CD4-positive, alpha-beta T cell treated with Interleukin-4 for 1 hour (primary cell): ENCODE measurements around the gene C5orf15.
A peak's percentile ranks its signal among the peaks of the same experiment; 100 is the strongest.
"Not testable (repeated sequence)": the region's sequence is repeated elsewhere in the genome, so short reads cannot be mapped to it uniquely, and the experiment has no call there.

ENCODE experiments used
- DNase-seq, 2 donors: peaks; one replicate each; pipeline ENCODE4 v3.0.0-alpha.2; 2020 to 2022

C5orf15 gene

DNA sequence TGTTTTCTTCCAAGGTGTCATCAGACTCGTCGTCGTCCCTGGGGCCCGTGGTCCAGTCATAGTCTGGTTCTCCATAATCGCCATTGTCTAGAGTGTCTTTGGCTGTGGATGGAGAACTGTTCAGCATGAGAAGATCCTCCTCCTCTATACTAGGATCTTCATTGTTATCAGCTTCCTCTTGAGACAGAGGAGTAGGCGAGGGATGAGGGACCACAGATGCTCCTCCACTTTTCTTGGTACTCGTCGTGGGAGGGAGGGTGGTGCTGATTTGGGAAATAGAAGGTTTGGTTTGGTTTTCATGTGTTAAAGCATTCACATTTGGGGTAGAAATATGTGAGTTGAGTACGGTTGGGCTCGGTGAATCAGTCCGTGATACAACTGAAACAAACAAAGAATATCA lies 8.8 kb downstream of the C5orf15 start:
- DNase-seq: no peak

DNA sequence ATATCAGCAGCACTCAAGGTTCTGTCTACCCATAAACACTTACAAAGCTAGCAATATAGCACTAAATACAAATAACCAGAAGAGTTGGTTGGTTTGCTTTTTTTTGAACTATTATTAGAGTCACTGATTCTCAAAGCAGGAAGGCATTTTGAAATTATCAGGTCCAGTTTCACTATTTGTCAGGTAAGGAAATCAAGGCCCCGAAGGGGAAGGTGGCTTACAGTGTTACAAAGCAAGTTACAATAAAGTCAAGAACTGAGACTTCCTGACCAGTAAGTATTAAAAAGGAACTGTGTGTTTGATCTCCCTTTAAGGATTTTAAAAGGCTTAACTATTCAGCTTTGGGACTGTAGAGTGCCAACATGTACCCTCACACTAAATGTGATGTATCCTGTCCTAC lies 10.8 kb downstream of the C5orf15 start:
- no peak for DNase-seq

DNA sequence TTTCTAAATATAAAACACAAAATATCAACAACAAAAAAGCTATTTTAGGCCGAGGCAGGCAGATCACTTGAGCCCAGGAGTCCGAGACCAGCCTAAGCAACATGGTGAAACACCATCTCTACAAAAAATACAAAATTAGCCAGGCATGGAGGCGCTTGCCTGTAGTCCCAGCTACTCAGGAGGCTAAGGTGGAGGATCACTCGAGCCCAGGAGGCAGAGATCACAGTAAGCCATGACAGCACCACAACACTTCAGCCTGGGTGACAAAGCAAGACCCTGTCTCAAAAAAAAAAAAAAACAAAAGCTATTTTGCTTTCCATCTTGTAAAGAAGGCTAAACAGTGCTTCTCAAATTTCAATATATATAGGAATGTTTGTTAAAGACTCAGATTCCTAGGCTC lies 11.3 kb downstream of the C5orf15 start:
- DNase-seq: no peak

DNA sequence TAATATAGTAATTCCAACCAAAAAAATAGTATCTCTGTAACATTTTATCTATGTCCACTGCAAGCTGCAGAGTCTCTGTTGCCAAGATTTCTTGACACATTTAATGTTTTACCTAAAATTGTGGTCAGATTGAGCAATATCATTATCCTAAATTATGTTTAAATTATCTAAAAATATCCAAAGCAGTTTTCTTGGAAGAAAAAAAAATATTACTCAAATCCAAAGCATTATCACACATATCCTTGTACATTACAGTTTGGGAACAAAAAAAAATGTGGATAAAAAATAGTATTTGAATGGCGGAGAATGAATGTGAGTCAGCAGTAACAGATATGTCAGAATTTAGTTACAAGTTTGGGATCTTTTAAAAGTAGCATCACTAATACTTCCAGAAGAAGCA lies 12.2 kb downstream of the C5orf15 start:
- not testable (repeated sequence) for DNase-seq

DNA sequence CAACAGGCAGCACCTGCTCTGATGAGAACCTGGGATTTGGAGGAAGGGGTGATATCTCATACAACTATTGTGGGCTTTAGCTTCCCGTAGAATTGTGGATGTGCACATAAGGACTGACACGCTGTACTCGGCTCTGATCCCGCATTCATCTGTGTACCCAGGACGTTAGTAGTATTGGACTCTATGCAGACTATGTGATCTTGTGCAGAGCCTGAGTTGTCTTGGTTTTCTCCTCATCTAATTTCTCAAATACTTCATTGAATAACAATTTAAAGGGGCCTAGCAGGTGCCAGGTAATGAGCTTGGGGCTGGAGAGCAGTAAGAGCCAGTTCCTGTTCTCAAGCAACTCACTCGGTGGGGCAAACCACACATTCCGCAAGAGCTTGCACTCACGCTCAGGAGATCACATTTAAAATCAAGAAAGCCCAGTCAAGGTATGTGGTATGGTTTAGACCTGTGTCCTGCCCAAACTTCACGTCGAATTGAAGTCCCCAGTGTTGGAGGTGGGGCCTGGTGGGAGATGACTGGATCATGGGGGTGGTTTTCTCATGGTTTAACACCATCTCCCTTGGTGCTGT lies 14.8 kb downstream of the C5orf15 start:
- DNase-seq: no peak

DNA sequence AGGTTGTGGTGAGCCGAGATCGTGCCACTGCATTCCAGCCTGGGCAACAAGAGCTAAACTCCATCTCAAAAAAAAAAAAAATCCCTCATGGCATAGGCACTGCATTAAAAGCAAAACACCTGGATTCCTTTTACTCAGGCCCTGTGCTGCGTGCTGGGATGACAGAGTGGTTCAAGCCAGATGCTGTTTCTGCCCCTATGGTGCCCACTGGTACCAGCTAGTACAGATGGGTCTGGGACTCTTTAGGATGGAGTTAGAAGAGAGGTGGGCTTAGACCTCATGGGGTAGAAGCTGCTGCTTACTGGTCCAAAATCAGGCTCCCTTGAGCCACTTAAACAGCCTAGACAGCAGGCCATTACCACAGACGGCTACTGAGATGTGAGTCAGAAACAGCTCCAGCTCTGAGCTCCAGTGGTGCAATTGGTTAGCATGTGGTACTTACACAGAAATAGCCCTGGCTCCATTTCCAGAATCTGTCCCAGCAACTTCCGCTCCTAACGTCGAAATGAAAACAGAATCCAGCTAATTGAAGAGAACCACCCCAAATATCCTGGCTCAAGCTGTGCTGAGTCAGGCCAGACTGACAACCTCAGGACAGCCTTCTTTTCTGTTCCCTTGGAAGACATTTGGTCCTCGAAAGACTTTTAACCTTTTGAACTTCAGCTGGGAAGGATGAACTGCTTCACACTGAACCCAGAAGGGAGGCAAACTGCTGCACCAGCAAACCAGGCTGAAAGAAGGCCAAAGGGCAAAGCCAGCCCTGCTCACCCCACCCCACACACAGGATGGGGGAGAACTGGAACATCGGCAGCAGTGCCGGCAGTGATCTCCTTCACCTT lies 15.5 kb downstream of the C5orf15 start:
- DNase-seq: no peak

DNA sequence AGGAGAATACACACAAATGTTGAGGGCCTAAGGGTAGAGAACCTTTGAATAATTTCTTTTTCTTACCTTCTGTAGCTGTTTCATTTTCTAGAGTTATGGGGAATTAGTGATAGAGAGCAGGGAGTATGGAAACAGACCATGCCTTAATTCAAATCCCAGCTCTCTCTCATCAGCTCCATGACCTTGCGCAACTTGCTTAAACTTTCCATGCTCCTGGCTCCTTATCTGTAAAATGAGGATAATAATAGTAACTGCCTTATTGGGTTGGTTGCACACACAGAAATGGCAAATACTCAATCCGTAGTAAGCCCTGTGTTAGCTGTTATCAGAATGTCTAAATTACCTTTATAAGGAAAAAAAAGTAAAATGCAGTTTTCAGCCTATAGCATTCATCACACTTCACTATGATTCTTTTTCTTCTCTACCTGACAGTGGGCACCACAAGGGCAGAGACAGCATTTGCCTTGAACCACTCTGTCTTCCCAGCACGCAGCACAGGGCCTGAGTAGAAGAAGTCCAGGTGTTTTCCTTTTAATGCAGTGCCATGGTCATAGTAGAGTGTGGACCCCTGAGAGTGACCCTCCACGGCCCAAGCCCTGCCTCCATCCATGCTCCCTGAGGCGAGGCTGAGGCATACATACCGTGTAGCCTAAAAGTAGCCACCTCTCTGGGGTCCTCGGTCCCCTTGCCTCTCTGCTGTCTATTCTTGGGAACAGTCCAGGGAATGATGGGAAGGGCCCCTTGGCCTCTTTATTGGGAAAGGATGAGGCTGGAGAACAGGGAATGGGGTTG lies 17.4 kb downstream of the C5orf15 start:
- no peak for DNase-seq

DNA sequence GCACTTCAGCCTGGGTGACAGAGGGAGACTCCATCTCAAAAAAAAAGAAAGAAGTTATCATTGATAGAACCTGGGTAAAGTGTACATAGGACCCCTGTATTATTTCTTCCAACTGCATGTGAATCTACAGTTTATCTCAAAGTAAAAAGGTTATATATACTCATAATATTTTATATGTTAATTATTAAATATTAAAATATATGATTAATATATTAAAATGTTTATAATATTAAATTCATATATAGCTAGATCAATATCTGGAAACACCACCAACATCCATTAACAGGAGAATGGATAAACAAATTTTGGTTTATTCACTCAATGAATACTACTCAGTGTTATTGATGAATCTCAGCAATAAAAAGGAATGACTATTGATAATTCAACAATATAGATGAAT lies 19.7 kb downstream of the C5orf15 start:
- no peak for DNase-seq

DNA sequence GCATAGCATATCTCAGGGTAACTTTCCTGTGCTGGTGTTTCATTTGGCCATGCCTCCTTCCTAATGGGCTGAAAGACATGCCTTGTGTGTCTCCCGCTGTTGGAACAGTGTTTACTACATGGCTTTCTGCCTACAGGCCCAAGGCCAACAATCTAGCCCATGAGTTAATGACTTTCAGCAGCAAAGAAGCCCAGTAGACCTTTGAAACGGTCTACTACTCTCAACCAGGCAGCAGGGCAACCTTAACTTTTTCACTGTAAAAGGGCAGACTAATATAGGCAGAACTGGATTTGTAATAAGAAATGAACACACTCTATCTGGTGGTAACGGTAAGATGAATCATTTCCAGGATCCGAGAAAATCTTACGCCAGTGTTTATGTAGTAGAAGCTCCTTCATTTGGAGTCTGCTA lies 21.0 kb downstream of the C5orf15 start:
- no peak for DNase-seq

DNA sequence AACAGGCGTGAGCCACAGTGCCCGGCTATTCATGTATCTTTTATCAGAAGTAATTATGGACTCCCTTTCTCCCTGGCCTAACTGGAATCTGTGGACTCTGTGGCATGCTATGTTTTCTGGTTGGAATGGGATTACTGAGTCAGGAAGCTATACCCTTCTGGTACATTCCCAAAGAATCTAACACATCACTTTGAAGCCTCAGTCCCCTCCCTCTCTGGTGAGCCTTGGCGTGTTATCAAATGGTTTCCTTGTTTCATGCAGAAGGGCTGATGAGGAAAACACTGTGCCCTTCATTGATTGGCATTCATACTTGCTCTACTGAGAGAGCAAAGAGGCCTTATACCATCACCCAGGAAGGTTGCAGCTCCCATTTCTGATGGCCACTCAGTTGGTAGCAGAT lies 22.9 kb downstream of the C5orf15 start:
- no peak for DNase-seq

DNA sequence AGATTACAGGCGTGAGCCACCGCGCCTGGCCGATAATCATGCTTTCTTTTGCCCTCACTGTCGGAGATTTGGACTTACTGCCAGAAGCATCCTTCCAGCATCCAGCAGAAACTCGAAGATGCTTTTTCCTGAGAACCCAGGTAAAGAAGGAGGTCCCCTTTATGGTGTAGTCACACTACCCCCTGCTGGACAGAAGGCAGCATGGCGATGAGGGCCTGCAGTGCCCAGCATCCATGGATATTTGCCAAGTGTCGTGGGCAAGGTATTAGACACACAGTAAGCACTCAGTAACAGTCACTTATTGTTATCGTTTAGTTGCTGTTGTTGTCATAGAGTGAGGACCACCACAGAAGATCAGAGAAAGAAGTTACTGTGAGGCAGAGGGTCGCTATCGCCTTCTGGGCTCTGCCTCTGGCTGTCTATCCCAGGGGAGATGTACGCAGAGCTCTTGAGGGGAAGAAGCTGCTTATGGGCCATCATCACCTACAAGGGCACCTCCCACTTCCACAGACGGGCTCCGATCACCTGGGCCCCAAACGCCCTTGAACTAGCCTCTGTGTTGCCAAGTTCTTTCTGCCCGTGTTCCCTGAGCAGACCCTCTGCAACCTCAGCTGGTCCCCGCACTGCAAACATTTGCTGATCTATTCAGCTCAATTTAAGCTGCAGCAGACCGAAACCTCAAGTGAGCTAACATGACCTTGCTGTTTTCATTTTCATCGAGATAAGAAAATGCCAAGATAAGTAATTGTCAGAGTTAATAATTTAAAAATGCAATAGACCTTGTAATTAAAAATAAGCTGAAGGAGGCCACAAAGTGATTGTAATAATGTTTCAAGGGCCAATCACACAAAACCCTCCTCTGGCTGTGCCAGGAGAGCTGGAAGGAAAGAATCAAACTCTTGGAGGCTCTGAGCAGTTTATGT lies 23.9 kb downstream of the C5orf15 start:
- peak; percentile 22 to 45 for DNase-seq

DNA sequence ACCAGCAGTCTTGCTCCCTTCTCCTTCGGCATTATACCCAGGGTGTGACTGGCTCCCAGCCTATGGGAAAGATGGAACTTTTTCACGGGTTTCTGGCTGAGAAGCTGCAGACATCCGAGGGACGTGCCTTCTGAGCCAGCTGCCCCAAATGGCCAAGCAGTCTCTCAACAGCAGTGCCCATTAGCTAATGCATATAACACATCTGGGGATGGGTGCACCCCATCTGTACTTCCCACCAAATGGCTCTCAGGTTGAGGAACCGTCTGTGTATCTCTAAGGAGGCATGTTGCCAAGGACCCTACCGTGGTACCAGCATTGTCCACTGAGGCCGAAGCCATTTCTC lies 25.0 kb downstream of the C5orf15 start:
- no peak for DNase-seq

DNA sequence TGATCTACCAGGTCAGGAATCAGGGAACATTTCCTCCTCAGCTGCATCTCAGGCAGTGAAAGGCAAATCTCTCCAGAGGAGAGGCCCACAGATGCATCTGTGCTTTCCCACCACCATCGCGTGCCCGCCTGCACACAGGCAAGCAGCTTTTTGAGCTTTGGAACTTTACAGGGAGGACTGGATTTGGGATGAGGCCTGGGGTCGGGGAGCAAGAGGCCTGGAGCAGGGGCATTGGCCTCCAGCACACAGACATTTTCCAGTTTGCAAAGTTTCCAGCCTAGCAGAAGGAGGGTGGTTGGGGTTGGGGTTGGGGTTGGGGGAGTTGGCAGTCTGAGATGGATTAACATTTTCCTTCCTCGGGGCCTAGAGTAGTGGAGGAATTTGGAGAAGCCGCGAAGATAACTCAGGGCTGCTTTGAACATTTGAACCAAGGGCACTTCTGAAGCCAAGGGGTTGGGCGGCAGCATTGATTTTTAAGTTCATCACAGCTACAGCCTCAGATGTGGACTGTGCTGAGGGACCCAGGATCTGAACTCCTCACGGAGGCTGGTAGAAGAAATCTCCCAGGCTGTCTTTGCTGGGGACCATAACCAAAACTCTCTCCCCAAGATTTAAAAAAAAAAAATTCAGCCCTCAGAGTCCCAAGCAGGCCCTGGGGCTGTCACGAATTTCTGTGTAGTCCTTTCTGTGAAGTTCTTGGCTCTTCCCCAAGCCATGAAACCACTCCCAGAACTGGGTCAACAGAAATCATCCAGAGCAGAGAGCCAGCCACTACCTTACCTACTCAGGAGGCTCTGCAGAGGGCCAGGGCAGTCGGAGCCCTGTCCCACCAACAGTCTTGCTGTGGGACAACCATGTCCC lies 25.6 kb downstream of the C5orf15 start:
- DNase-seq: no peak

DNA sequence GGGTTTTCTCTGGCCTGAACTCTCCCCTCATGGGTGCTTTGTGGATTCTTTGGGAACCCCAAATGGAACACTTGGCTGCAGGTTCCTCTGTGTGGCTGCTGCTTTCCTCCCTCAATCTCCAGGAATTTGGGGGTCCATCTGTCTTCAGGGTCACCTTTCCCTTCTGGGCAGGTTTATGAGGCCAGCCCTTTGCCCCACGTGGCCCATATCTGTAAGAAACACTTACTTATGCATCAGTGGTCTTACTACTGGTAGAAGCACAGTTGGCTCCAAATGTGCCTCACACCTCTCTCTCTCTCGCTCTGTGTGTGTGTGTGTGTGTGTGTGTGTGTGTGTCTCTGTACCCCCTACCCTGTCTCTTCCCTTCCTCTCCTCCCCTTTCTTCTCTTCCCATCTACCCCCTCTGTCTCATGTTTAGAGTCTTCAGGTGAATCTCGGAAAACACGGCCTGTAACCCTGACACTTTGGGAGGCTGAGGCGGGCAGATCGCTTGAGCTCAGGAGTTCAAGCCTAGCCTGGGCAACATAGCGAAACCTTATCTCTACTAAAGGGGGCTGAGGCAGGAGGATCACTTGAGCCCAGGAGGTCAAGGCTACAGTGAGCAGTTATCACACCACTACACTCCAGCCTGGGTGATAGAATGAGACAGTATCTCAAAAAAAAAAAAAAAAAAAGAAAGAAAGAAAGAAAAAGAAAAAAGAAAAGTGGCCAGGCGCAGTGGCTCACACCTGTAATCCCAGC lies 26.8 kb downstream of the C5orf15 start:
- DNase-seq: no peak

DNA sequence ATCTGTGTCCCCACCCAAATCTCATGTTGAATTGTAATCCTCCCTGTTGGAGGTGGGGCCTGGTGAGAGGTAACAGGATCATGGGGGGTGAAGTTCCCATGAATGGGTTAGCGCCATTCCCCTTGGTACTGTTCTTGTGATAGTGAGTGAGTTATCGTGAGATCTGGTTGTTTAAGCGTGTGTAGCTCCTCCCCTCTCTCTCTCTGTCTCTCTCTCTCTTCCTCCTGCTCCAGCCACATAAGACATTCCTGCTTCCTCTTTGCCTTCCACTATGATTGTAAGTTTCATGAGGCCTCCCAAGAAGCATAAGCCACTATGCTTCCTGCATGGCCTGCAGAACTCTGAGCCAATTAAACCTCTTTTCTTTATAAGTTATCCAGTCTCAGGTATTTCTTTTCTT lies 28.8 kb downstream of the C5orf15 start:
- no peak for DNase-seq

DNA sequence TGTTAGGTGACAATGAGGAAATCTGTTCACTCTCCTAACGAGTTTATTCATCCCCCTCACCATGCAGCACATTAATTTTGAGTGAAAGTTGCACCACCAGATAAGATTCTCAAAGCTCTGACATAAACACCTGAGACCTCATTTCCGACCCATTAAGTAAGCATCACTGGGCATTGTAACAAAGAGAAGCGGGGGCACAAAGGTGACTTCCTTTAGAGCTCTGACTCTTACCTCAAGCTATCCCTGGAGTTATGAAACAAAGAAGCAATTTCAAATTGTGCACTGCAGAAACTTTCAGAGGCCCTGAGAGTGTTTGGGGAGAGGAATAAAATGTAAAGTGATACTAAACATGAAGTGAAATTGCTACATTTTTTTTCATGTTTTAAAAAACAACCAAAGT lies 29.5 kb downstream of the C5orf15 start:
- DNase-seq: no peak

DNA sequence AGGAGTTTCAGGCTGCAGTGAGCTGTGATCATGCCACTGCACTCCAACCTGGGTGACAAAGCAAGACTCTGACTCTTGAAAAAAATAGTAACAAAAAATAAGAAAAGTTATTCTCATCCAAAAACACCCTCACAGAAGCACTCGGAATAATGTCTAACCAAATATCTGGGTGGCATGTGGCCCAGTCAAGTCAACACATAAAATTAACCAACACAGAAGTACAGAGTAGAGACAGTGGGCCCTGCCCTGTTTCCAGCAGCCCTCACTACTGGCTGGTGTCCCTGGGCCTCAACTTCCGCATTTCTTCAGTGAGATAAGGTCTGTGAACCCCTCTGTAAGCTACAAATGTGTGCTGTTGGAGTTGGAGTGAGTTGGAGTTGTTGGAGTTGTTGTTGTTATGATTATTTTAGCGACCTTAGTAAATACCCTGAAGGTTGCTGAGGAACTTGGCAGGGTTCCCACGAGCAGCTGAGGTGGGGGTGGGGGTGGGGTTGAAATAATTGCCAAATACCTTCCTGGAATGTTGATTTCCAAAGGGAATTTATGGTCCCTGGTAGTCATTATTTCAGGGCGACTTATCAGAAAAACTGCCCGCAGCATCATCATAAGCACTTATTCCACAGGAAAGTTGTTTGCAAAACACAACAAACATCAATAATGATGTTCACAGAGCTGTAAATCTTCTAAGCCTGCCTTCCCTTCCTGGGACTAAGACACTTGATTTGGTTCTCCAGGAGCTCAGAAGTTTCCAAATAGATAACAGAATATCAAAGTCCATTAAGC lies 30.2 kb downstream of the C5orf15 start:
- DNase-seq: no peak

DNA sequence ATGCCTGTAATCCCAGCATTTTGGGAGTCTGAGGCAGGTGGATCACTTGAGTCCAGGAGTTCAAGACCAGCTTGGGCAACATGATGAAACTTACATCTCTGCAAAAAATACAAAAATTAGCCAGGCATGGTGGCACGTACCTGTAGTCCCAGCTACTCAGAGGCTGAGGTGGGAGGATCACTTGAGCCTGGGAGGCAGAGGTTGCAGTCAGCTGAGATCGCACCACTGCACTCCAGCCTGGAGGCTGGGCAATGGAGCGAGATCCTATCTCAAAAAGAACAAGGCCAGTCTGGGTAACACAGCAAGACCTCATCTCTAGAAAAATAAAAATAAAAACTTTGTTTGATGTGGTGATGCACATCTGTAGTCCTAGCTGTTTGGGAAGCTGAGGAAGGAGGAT lies 30.8 kb downstream of the C5orf15 start:
- DNase-seq: not testable (repeated sequence)

DNA sequence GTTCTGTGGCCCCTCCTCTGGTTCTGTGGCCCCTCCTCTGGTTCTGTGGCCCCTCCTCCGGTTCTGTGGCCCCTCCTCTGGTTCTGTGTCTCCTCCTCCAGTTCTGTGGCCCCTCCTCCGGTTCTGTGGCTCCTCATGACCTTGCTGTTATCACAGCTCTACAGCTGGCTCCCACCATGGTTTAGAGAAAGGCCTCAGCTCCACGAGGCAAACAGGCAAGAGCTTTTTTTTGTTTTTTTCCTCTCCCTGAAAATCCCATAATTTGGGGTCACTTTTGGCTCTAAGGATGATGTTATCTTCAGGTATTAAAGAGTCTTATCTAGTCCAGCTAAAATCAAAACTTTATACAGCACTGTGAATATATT lies 31.8 kb downstream of the C5orf15 start:
- peak in 1 of 2 donors; percentile 30 for DNase-seq

DNA sequence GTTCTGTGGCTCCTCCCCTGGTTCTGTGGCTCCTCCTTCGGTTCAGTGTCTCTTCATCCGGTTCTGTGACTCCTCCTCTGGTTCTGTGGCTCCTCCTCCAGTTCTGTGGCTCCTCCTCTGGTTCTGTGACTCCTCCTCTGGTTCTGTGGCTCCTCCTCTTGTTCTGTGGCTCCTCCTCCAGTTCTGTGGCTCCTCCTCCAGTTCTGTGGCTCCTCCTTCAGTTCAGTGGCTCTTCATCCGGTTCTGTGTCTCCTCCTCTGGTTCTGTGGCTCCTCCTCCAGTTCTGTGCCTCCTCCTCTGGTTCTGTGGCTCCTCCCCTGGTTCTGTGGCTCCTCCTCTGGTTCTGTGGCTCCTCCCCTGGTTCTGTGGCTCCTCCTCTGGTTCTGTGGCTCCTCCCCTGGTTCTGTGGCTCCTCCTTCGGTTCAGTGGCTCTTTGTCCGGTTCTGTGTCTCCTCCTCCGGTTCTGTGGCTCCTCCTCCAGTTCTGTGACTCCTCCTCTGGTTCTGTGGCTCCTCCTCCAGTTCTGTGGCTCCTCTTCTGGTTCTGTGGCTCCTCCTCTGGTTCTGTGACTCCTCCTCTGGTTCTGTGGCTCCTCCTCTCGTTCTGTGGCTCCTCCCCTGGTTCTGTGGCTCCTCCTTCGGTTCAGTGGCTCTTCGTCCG lies 32.3 kb downstream of the C5orf15 start:
- DNase-seq: not testable (repeated sequence)
